NB4 (cell line): ENCODE results near the gene ADSS1.

ENCODE experiments used
- MYC ChIP-seq: IDR thresholded peaks from 2 replicates; pipeline ENCODE4 v1.6.1; 2011; ENCODE audit warnings: low read depth, low read length
- POLR2A ChIP-seq: IDR thresholded peaks from 2 replicates; pipeline ENCODE4 v1.6.1; 2011; ENCODE audit warnings: mild to moderate bottlenecking; ENCODE audit not compliant: insufficient read length; ENCODE audit errors: extremely low read depth
- TF ChIP-seq, protein P1 (sequence below): IDR thresholded peaks from one replicate; pipeline ENCODE4 v1.5.1; 2012; ENCODE audit warnings: low read depth, low read length
- TF ChIP-seq, protein P2 (sequence below): IDR thresholded peaks from 2 replicates; pipeline ENCODE4 v1.6.1; 2011; ENCODE audit warnings: low read depth, low read length

- no peak for TF ChIP-seq POLR2A
- TF ChIP-seq, protein P1, sequence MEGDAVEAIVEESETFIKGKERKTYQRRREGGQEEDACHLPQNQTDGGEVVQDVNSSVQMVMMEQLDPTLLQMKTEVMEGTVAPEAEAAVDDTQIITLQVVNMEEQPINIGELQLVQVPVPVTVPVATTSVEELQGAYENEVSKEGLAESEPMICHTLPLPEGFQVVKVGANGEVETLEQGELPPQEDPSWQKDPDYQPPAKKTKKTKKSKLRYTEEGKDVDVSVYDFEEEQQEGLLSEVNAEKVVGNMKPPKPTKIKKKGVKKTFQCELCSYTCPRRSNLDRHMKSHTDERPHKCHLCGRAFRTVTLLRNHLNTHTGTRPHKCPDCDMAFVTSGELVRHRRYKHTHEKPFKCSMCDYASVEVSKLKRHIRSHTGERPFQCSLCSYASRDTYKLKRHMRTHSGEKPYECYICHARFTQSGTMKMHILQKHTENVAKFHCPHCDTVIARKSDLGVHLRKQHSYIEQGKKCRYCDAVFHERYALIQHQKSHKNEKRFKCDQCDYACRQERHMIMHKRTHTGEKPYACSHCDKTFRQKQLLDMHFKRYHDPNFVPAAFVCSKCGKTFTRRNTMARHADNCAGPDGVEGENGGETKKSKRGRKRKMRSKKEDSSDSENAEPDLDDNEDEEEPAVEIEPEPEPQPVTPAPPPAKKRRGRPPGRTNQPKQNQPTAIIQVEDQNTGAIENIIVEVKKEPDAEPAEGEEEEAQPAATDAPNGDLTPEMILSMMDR = no peak
- TF ChIP-seq, protein P2, sequence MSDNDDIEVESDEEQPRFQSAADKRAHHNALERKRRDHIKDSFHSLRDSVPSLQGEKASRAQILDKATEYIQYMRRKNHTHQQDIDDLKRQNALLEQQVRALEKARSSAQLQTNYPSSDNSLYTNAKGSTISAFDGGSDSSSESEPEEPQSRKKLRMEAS = no peak
- TF ChIP-seq MYC = no peak
Measured at GRCh38 chr14:104775073-104775489, 51.1 kb downstream of the ADSS1 start.
